NK-92 (cell line): ENCODE data around the gene HPN.
"Not testable (repeated sequence)": the region's sequence is repeated elsewhere in the genome, so short reads cannot be mapped to it uniquely, and the experiment has no call there.

Experiments
- DNase-seq: peaks from one replicate; lab custom pipeline; 2025; ENCODE audit not compliant: unreplicated experiment; lab: John Stamatoyannopoulos, UW

HPN gene

DNA sequence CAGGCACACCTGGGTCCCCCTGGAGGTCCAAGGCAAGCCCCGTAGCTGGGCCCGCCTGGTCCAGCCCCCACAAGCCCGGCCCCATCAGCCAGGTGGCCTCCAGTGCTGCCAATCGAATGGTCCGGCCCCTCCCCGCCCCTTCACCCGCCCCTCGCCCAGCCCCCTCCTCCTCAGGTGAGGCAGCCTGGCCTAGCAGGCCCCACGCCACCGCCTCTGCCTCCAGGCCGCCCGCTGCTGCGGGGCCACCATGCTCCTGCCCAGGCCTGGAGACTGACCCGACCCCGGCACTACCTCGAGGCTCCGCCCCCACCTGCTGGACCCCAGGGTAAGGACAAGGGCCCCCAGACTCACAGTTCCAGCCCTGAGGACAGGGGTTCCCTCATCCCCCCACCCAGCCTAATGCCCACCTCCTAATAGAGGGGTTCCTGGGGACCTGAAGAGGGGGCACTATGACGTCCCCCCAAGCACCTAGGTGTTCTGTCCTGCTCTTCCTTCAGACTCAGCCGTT lies at the start of gene HPN:
HPN (plus strand) TSS at position 174 of the 508 bp plus-strand sequence. CDS start 786 bp downstream, outside the sequence.
- DNase-seq, result no peak

DNA sequence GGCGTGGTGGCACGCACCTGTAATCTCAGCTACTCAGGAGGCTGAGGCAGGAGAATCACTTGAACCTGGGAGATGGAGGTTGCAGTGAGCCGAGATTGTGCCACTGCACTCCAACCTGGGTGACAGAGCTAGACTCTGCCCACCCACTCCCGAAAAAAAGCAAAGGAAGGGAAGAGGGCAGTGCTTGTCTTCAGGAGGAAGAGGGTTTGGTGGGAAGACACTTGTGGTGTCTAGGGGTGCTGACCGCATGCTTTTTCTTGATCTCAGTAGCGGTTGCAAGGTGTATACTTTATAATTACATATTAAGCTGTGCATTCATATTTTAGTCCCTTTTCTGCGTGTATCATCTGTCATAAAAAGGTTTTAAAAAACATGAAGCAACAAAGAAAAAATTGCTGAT lies 48.9 kb upstream of the HPN start:
- DNase-seq, result not testable (repeated sequence)

DNA sequence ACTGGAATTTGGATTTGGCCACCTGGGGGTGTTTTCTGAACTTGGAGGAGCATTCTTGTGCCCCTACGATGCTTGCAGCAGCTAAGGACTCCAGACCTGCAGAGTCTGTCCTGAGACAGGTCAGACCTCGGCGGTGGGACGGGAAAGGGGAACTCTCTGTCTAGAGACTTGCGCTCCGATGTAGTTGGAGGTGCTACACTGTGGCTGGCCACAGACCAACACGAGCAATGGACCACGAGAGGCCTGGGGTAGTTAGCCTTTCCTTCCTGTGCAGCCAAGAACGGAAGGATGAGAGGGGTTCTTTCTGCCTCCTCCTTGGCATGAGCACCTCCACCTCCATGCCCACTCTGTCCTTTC lies 47.3 kb upstream of the HPN start:
- no peak for DNase-seq

DNA sequence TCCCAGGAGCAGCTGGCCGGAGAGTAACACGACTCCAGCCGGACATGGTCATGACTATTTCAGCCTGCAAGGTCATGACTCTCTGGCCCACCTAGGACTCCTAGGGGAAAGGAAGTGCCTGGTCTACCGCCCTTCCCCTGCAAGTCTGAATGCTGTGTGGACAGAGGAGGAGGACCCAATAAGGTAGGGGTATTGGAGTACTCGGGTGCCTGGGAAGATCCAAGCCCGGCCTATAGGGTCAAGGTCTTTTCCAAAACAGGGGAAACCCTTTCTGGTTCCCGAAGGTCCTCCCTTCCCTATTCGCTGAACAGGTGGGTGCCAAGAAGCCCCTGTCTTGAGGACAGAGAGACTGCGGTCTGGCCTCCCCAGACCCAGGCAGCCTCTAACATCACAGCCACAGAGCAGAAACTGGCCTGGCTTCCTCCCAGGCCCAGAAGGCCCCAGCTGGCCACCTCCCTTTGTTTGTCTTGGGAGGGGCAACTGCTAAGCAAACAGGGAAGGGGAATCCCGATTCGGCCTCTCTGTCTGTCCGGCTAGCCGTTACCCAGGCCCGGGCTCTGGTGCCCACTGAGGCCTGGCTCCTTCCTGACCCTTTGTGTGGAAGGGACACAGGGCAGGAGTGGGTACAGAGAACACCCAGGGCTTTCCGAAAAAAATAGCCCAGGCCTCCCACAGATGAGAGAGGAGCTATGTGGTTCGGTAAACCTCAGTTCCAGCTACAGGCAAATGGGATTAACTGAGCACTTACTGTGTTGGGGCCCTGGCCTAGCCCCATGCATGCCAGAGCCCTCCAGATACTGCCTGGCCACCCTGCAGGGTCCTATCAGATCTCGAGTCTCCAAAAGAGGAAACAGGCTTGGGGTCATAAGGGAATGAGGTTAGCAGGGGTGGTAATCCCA lies 46.6 kb upstream of the HPN start:
- DNase-seq, result no peak

DNA sequence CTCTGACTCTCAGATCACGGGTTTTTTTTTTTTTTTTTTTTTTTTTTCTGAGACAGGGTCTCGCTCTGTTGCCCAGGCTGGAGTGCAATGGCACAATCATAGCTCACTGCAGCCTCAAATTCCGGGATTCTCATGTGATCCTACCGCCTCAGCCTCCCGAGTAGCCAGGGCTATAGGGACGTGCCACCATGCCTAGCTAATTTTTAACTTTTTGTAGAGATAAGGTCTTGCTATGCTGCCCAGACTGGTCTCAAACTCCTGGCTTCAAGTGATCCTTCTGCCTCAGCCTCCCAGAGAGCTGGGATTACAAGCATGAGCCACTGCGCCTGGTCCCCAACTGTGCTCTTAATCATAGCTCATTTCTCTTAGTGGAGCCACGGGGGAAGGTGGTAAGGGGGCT lies 46.0 kb upstream of the HPN start:
- DNase-seq, result no peak

DNA sequence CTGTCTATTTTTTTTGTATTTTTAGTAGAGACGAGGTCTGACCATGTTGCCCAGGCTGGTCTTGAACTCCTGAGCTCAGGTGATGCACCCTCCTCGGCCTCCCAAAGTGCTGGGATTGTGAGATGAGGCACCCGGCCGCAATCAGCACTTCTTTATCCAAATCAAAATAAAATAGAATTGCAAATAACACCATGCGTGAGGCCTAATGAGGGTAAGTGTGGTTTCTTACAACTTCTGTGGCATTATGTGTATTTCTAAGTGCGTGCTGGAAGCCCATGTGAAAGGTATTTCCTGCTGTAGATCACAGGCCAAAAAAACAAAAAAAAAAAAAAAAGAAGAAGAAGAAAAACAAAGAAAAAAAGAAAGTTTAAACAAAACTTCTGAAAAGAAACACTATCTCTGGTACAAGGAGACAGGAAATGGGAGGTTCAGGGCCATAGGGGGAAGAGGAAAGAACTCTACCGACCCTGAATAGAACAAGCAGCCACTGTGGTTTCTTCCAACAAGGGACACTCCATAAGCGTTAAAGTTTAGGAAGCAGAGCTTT lies 44.4 kb upstream of the HPN start:
- no peak for DNase-seq

DNA sequence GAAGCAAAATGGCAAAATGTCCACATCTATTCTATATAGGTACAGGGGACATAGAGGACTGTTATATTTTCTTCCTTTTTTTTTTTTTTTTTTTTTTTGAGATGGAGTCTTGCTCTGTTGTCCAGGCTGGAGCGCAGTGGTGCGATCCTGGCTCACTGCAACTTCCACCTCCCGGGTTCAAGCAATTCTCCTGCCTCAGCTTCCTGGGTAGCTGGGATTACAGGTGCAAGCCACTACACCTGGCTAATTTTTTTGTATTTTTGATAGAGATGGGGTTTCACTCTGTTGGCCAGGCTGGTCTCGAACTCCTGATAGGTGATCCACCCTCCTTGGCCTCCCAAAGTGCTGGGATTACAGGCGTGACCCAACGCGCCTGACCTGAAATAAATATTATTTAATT lies 43.3 kb upstream of the HPN start:
- DNase-seq, result not testable (repeated sequence)

DNA sequence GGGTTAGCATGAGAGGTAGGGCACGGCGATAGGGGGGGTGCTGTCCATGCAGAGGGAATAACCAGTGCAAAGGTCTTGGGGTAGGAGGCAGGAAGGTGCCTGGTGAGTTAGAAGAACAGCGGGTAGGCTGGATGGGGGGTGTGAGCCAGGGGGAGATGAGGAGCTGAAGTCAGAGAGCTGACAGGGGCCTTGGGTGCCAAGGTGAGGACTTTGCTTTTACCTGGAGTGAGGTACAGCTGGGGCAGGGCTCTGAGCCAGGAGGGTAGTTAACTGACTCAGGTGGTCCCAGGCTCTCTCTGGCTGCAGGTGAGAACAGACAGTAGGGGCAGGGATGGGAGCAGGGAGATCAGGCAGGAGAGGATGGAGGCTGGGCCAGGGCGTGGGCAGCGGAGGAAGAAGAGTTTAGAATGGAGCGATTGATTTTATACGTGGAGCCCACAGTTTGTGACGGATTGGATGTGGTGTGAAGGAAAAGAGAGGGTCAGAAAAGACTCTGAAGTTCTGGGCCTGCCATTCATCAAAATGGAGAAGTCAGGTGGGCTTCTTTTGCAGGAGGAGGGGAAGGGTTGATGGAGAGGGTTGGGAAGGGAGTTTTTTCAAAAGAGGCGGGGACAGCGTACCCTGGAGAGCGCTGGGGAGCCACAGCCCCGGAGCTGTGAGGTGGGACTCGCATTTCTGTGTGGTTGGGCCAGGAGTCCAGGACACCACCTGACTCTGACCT lies 42.6 kb upstream of the HPN start:
- DNase-seq, result no peak

DNA sequence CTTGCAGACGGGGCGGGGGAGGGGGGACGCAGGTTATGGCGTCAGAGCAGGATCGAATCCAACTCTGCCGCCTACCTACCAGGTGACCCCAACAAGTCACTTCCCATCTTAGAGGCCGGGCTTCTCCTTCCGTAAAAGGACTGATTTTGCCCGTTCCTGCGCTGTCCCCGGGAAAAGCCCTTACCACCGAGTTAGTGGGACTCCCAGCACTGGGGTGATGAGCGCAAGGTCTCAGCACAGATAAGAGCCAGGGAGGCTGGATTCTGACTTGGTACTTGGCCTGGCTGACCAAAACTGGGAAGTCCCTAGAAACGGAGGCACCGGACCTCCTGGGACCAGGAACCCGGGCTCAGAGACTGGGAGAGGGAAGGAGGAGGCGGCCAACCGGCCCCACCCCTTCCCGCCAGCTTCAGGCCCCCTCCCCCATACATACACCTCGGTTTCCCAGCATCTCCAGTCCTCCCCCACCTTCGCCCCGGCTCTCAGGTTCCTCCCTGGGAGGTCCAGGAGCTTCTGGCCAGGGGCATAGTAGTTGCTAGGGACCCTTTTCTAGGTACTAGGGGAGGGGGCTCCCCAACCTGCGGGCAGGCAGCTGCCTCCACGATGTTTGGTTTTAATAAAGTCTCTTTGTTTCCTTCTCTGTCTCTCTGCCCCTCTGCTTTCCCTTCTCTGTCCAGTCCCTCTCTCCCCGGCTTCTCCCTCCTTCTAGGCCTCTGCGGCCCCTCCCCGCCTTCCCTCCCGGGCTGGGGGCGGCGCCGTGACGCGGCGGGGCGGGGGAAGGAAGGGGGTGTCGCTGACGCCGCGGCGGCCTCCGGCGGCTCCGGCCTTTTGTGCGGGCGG lies 41.8 kb upstream of the HPN start, which contains the start of gene GRAMD1A:
GRAMD1A (plus strand) TSS at position 826 of the 840 bp plus-strand sequence. CDS start 156 bp downstream, outside the sequence.
- DNase-seq, result no peak

DNA sequence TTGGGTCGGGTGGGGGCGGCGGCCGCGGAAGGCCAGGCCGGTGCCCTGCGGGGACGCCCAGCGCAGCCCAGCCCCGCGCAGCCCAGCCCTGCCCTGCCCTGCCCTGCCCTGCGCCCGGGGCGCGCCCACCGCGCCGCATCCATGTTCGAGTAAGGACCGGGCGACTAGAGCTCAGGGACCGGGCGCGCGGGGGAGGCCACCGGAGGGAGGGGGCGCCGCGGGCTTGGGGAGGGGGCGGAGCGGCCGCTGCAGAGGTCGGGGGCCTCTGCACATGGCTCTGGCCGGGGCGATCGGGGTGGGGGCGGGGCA lies 41.2 kb upstream of the HPN start:
- DNase-seq, result no peak

DNA sequence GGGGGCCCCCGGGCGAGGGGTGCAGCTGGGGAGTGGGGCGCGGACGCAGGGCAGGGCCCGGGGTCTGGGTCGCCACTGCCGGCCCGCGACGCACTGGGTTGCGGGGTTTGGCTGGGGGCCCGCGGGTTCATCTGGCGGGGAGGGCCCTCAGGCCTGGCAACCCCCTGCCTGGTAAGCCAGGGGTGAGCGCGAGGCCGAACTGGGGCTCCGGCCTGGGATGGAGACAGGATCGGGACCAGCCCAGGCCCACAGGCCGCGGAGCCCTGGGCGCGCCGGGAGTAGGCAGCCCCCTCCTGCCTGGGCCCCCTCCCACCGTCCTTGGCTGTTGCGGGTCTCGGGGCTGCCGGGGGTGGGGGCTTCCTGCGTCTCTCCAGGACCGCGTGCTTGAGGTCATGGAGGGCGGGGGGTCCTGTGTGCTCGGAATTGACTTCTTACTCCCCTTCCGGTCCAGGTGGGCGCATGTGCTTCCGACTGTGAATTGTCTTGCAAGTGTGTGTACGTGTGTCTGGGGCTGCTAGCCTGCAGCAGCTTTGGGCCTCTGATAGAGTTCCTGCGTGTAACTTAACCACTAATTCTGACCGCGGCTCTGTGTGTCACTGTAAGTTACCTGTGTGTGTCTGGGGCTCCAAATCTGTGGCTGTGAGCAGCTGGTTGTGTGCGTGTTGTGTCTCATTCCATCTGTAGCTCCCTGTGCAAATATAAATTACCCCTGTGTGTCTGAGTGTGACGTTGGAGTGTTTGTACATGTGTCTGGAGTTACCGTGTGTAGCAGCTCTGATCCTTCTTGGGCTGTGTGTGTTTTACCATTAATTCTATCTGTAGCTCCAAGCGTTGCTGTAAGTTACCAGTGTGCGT lies 40.6 kb upstream of the HPN start:
- DNase-seq, result no peak

DNA sequence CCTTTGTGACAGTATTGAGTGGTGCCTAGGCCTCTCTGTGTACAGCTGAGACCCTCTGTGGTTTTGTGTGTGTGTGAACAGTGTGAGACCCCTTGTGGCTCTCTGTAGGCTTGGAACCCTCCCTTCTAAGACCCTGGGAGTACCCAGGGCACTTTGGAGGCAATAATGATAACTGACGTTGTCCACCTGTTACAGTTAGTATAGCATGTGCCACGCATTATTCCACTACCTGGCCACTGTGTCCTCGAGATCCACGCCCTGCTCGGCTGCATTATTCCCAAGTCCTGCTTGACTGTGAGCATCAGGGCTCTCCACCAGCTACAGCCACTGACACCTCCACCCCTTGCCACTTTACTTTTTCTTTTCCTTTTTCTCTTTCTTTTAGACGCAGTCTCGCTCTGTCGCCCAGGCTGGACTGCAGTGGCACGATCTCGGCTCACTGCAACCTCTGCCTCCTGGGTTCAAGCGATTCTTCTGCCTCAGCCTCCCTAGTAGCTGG lies 39.4 kb upstream of the HPN start:
- no peak for DNase-seq

DNA sequence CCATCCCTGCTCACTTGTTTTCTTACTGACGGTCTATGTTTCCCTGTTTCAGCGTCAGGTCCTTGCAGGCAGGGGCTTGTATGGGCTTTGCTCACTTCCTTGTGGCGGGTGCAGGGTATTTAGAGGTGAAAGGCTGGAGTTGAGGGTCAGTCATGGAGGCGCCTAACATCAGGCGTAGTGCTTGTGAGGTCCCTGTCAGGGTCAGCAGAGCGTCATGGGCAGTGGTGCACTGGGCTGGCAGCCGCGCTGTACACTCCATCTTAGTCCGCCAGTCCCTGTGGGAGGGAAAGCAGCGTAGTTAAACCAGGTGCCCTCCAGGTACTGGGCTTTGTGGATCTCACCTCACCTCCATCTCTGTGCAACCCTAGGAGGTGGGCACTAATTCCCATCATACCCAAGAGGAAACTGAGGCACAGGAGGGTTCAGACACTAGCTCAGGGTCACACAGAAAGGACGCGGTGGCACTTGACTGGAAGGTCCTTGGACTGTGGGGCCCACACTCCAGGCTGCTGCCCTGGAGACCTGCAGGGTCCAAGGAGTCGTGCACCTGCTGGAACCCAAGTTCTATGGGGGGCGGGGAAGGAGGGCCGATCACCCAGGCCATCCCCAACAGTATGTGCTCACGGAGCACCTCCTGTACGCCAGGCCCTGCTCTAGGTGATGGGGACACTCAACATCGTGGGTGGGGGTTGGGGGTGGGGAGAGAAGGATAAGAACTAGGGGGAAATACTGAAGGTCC lies 36.8 kb upstream of the HPN start:
- DNase-seq, result no peak

DNA sequence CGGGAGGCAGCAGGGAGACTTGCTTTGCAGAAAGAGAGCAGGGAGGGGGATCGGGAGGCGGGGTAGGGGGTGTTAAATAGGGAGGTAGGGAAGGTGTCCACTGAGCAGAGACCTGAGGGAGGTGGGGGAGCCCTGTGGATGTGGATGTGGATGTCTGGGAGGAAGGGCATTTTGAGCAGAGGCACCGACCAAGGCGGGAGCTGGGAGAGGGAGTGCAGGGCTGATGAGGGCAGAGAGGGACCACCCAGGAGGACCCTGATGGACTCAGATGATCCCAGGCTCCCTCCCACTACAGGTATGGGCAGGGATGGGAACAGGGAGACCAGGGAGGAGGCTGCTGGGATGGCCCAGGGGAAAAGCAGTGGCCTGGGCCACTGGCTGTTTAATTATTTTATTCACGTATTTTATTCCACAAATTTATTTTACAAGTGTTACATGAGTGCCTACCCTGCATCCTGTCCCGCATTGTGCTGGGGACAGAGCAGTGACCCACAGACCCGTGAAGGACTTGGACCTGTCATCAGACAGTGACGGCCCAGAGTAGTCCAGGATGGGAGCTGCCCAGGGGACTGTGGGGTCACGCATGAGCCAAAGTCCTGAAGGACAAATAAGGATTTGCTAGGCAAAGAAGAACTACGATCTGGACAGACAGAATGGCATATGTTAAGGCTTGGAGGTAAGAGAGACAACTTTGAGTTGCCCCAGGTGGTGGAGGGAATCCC lies 36.1 kb upstream of the HPN start:
- DNase-seq, result no peak

DNA sequence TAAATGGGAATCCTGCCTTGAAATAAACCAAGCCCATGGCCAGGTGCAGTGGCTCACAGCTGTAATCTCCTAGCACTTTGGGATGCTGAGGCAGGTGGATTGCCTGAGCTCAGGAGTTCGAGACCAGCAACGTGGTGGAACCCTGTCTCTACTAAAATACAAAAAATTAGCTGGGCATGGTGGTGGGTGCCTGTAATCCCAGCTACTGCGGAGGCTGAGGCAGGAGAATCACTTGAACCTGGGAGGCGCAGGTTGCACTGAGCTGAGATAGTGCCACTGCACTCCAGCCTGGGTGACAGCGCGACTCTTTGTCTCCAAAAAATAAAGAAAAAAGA lies 35.5 kb upstream of the HPN start:
- DNase-seq, result not testable (repeated sequence)

DNA sequence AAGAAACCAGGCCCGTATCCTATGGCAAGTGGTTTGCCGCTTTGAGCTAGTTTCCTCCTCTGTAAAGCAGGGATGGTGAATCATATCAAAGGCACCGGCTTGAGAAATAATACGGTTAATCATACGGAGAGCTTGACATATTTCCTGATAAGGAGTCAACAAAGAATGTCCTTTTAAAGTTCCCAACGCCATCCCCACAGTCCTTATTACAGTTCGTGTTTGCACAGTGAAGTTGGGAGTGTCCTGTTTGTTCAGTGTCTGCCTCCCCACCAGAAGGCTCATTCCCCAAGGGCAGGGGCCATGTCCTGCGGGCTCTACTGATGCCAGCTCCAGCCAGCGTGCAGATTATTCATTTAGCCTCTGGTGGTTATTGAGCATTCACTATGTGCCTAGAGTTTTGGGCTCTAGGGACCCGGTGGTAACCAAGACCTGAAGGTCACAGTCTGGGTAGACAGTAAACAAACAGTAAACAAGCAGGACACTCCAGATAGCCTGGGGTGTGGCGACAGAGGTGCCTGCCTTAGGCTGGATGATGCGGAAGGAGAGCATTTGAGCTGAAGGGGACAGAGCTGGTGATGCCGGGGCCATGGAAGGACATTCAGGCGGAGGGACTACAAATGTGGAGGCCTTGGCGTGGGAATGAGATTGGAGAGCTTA lies 35.1 kb upstream of the HPN start:
- DNase-seq, result no peak

DNA sequence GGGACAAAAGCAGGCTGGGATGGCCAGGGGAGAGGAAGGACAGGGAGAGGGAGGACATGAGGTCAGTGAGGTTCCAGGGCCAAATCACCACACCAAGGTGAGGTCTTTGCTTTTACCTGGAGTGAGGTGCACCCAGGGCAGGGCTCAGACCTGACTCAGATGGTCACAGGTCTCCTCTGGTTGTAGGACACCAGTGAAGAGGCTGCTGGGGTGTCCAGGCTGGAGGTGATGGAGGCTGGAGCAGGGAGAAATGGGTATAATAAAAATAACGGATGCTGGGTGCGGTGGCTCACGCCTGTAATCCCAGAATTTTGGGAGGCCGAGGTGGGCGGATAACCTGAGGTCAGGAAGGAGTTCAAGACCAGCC lies 34.5 kb upstream of the HPN start:
- DNase-seq, result no peak

DNA sequence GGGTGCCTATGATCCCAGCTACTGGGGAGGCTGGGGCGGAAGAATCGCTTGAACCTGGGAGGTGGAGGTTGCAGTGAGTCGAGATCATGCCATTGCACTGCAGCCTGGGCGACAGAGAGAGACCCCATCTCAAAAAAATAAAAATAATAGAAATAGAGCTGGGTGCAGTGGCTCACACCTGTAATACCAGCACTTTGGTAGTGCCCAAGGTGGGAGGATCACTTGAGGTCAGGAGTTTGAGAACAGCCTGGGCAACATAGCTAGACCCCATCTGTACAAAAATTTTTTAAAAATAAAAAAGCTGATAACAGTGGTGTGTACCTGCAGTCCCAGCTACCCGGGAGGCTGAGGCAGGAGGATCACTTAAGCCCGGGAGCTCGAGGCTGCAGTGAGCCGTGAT lies 34.1 kb upstream of the HPN start:
- not testable (repeated sequence) for DNase-seq
